Stimulated activated CD4-positive, alpha-beta T cell treated with anti-CD3 and anti-CD28 coated beads, Interleukin-15, amount 100 ng/mL, for 48 hours (primary cell): ENCODE data around the gene FLOT2.
"Not testable (repeated sequence)": the region's sequence is repeated elsewhere in the genome, so short reads cannot be mapped to it uniquely, and the experiment has no call there.

Experiments
- DNase-seq, 2 donors: peaks; one replicate each; pipeline ENCODE4 v3.0.0-alpha.2; 2020; ENCODE audit warnings: low read depth in 2 of 2

The FLOT2 gene

DNA sequence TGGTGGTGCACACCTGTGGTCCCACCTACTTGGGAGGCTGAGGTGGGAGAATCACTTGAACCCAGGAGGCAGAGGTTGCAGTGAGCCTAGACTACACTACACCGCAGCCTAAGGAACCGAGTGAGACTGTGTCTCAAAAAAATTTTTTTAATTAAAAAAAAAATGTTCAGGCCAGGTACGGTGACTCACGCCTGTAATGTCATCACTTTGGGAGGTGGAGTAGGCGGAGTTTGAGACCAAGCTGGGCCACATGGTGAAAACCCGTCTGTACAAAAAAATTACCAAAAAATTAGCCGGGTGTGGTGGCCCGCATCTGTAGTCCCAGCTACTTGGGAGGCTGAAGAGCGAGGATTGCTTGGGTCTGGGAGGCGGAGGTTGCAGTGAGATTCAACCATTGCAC lies 51.3 kb downstream of the FLOT2 start:
- DNase-seq, result no peak

DNA sequence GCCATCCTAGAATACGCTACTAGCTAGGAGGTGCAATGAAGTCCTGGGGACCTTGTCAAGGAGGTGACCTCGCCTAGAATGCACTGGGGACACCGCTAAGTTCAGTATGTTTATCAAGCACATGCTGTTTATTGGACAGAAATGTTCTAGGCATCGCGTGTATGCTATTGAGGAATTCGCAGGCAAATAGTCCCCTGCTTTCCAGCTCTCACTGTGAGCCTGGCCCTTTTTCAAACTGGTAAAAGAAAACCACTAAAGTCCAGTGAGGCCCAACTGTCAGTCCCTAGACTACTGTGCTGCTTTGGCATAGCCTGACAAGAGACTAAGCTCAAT lies 53.8 kb downstream of the FLOT2 start:
- no peak for DNase-seq

DNA sequence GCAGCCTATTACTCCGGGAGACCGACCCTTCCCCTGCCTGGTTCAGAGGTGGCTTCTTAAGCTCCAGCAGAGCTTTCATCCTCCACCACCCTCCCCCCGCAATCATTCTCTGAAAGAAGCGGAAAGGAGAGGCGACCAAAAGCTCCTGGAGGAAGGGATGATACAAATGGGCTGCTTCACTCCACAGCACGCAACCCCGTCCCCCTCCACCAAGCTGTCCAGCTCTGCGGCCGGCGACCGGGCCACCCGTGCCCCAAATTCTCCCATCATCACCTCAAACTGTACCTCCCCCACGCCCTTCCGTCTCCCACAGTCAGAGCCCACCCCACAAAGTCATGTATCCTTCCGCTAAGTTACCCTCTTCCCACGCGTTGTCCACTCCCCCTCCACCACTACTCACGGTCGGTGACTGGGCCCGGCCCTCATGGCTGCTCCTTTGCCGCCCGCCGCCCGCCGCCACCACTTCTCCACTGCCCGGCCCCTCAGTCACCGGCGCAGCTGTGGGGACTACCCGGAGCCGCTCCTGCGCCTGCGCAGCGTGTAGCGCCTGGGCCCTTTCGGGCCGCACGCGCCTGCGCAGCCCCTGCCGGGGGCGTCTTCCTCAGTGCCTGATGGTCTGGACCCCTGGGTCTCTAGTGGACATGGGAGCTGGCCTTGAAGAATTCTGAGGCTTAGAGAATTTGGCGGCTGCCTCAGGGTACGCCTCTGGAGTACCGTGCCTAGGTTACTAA lies 55.1 kb downstream of the FLOT2 start, which contains the start of gene FAM222B:
TSS of gene FAM222B (minus strand) at position 509 of the 731 bp plus-strand sequence. CDS start 76,123 bp downstream, outside the sequence.
- peak; percentile 75 to 81 for DNase-seq

DNA sequence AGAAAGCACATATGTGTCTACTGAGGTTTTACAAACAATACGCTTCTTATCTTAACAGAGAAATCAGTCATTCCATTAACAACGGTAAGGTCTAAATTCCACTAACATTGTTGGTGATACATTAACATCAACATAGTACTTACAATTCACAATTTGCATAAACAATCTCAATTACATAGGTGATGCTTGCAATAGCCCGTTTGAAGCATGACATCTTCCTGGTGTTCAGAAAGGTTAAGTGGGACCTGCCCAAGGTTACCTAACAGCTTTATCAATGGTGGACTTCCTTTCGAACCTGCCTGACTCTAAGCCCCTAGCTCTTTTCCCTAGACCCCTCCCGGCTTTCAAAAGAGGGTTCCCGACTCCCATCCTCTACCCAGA lies 55.6 kb downstream of the FLOT2 start:
- no peak for DNase-seq

DNA sequence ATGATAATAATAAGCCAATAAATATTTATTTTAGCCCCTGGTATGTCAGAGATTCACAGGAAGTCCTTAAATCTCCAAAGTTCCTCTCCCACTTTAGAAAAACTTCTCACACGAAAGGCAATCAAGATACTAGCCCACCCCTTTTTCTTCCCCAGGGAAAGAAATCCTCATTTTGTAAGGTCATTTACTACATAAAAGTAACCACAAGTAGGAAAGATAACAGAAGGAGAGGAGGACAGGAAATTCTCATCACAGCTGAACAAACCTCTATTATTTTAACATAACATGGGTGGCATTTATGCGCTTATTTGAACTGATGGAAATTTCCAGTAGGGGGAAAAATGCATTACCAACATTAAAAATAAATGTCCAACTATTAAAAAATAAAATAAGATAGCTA lies 58.3 kb downstream of the FLOT2 start:
- DNase-seq, result no peak

DNA sequence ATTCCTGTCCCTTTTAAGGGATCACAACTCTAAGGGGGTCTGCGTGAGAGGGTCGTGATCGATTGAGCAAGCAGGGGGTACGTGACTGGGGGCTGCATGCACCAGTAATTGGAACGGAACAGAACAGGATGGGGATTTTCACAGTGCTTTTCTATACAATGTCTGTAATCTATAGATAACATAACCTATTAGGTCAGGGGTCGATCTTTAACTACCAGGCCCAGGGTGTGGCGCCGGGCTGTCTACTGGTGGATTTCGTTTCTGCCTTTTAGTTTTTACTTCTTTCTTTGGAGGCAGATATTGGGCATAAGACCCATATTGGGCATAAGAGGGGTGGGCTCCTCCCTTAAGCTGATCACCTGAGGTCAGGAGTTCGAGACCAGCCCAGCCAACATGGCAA lies 61.0 kb downstream of the FLOT2 start:
- DNase-seq, result not testable (repeated sequence)

DNA sequence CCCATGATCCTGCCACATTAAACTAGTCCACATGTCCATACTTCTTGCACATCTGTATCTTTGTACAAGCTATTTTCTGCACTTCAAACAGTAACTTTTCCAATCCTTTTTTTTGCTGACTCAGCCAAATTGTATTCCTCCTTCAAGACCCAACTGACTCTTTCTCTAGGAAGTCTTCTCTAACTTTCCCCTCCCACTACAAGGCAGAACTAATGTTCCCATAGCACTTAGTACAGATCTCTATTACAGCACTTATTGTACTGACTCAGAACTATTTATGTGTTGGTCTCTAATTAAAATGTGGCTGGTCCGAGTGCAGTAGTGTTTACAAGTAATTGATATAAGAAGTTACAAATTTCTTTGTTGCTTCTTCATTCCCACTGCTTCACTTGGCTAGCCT lies 63.1 kb downstream of the FLOT2 start:
- DNase-seq, result no peak
